WTC11 (cell line): ENCODE data around the gene FSTL4.

ENCODE experiments used
- CBFB ChIP-seq: sonication (generic); formaldehyde crosslinking; IDR thresholded peaks from 2 replicates; pipeline ENCODE4 v1.8.1; 2022; ENCODE audit warnings: mild to moderate bottlenecking, low read depth, missing genetic modification reagents
- CTCF ChIP-seq: fragments of 200-600 bp; IDR thresholded peaks from 2 replicates; pipeline ENCODE4 v1.8.0; 2022; ENCODE audit warnings: antibody characterized with exemption
- JUN ChIP-seq: sonication (generic); formaldehyde crosslinking; IDR thresholded peaks from 2 replicates; pipeline ENCODE4 v1.8.0; 2023; ENCODE audit warnings: mild to moderate bottlenecking, missing genetic modification reagents
- MLX ChIP-seq: sonication (generic); formaldehyde crosslinking; IDR thresholded peaks from 2 replicates; pipeline ENCODE4 v1.8.1; 2023; ENCODE audit warnings: mild to moderate bottlenecking, missing genetic modification reagents, moderate library complexity
- USF2 ChIP-seq: sonication (generic); formaldehyde crosslinking; IDR thresholded peaks from 2 replicates; pipeline ENCODE4 v1.8.1; 2023; ENCODE audit warnings: mild to moderate bottlenecking, missing genetic modification reagents, moderate library complexity
- ZNF317 ChIP-seq: sonication (generic); formaldehyde crosslinking; IDR thresholded peaks from 2 replicates; pipeline ENCODE4 v1.8.1; 2023; ENCODE audit warnings: low read depth, mild to moderate bottlenecking, moderate library complexity, missing genetic modification reagents, borderline replicate concordance

- TF ChIP-seq CTCF (no peak), CBFB (CRISPR knock-in tag) (no peak), JUN (CRISPR knock-in tag) (no peak), MLX (CRISPR knock-in tag) (no peak), USF2 (no peak), ZNF317 (CRISPR knock-in tag) (no peak)
Measured at GRCh38 chr5:133367071-133367786, 245.1 kb downstream of the FSTL4 start.
